ENCODE data around the gene NXPH3. TPM values are rescaled to one million over a fixed set of nuclear protein-coding genes. Genes with fewer than 3 reads are reported as not detected.

Gene NXPH3
- total and polyA plus RNA-seq, 2 donors (not counting 3 experiments of a cell fraction or from before 2014, with no cell fraction given), result 1.7 to 2.0 TPM

Other genes with a start within 250 kb of the NXPH3 start
- 18.2 and 18.6 TPM in 2 replicates for gene ZNF652, start 213.6 kb upstream of the NXPH3 start, total RNA-seq
- gene ZNF652, start 213.6 kb upstream of the NXPH3 start, polyA plus RNA-seq, result 6.1 and 6.2 TPM in 2 replicates
- 222 and 231 TPM in 2 replicates for gene PHB1, start 161.0 kb upstream of the NXPH3 start, total RNA-seq
- 287 and 391 TPM in 2 replicates for gene PHB1, start 161.0 kb upstream of the NXPH3 start, polyA plus RNA-seq
- not detected in 2 replicates for gene NGFR, start 80.6 kb upstream of the NXPH3 start, total RNA-seq
- gene NGFR, start 80.6 kb upstream of the NXPH3 start, polyA plus RNA-seq, result not detected in 2 replicates
- gene SPOP, start 102.2 kb downstream of the NXPH3 start, total RNA-seq, result 61.0 and 61.9 TPM in 2 replicates
- gene SPOP, start 102.2 kb downstream of the NXPH3 start, polyA plus RNA-seq, result 46.9 and 55.5 TPM in 2 replicates
- gene SLC35B1, start 132.1 kb downstream of the NXPH3 start, total RNA-seq, result 87.0 and 96.7 TPM in 2 replicates
- 138 and 142 TPM in 2 replicates for gene SLC35B1, start 132.1 kb downstream of the NXPH3 start, polyA plus RNA-seq
- gene FAM117A, start 188.3 kb downstream of the NXPH3 start, total RNA-seq, result 10.4 and 12.2 TPM in 2 replicates
- gene FAM117A, start 188.3 kb downstream of the NXPH3 start, polyA plus RNA-seq, result 24.1 and 27.2 TPM in 2 replicates
- 64.9 and 66.2 TPM in 2 replicates for gene KAT7, start 212.8 kb downstream of the NXPH3 start, total RNA-seq
- gene KAT7, start 212.8 kb downstream of the NXPH3 start, polyA plus RNA-seq, result 35.0 and 44.5 TPM in 2 replicates

Measured in endothelial cell of umbilical vein (primary cell).